RWPE2 (cell line): Measurements from ENCODE around the gene LDLRAD4.
A peak's percentile ranks its signal among the peaks of the same experiment; 100 is the strongest.

Source experiments
- ATAC-seq: fragments of 200-7000 bp; cut with Tn5 transposase; 3 replicates; pipeline ENCODE4 v1.9.1; 2021; ENCODE audit warnings: low read depth
- DNase-seq: peaks from one replicate; pipeline ENCODE4 v3.0.0-alpha.2; 2020; ENCODE audit warnings: low spot score
- H3K27ac ChIP-seq: fragments of 450-650 bp; 2 replicates; pipeline ENCODE4 v1.5.1; 2017; ENCODE audit warnings: mild to moderate bottlenecking; ENCODE audit not compliant: poor library complexity, severe bottlenecking
- H3K27me3 ChIP-seq: fragments of 250-450 bp; sonication (Bioruptor Pico); 2 replicates; pipeline ENCODE4 v1.5.1; 2021; ENCODE audit warnings: mild to moderate bottlenecking, moderate library complexity; ENCODE audit not compliant: insufficient read depth, poor library complexity, severe bottlenecking
- H3K36me3 ChIP-seq: fragments of 250-450 bp; sonication (Bioruptor Pico); 2 replicates; pipeline ENCODE4 v1.5.1; 2020; ENCODE audit warnings: low read depth, mild to moderate bottlenecking, moderate library complexity
- H3K4me1 ChIP-seq: fragments of 250-450 bp; sonication (Bioruptor Pico); 2 replicates; pipeline ENCODE4 v1.5.1; 2021; ENCODE audit warnings: mild to moderate bottlenecking, moderate library complexity; ENCODE audit not compliant: insufficient read depth, poor library complexity, severe bottlenecking
- H3K4me3 ChIP-seq: fragments of 250-450 bp; sonication (Bioruptor Pico); 2 replicates; pipeline ENCODE4 v1.5.1; 2021; ENCODE audit warnings: mild to moderate bottlenecking, moderate library complexity; ENCODE audit not compliant: severe bottlenecking
- H3K9me3 ChIP-seq: fragments of 250-450 bp; sonication (Bioruptor Pico); 2 replicates; pipeline ENCODE4 v1.5.1; 2021; ENCODE audit warnings: mild to moderate bottlenecking, moderate library complexity; ENCODE audit not compliant: severe bottlenecking
- CTCF ChIP-seq: fragments of 450-650 bp; IDR thresholded peaks from one replicate; pipeline ENCODE4 v1.5.1; 2017; ENCODE audit warnings: mild to moderate bottlenecking, moderate library complexity; ENCODE audit not compliant: poor library complexity, severe bottlenecking

LDLRAD4 gene

GRCh38 chr18:13178197-13178596 is 40.4 kb upstream of the LDLRAD4 start:
- no peaks in the 10 kb centered on the region for H3K36me3 ChIP-seq
- ATAC-seq (no peak), DNase-seq (no peak)
- no peaks in the 10 kb centered on the region for H3K9me3 ChIP-seq
- no peak overlapping the region for H3K27ac ChIP-seq
- H3K4me1 ChIP-seq: no peaks in the 10 kb centered on the region
- no peaks in the 10 kb centered on the region for H3K27me3 ChIP-seq
- H3K4me3 ChIP-seq: no peak overlapping the region
- no peak for TF ChIP-seq CTCF

- Histone ChIP-seq H3K4me3 (no peak overlapping the region), H3K27ac (no peak overlapping the region), H3K27me3 (no peaks in the 10 kb centered on the region), H3K36me3 (no peaks in the 10 kb centered on the region), H3K9me3 (no peaks in the 10 kb centered on the region), H3K4me1 (no peaks in the 10 kb centered on the region)
- ATAC-seq (no peak), DNase-seq (no peak)
- TF ChIP-seq CTCF: no peak
These were observed 39.6 kb upstream of the LDLRAD4 start for GRCh38 chr18:13178976-13179375.

GRCh38 chr18:13179566-13180113 is 38.9 kb upstream of the LDLRAD4 start:
- Histone ChIP-seq H3K4me1 (no peaks in the 10 kb centered on the region), H3K4me3 (no peak overlapping the region), H3K36me3 (no peaks in the 10 kb centered on the region), H3K27me3 (no peaks in the 10 kb centered on the region), H3K27ac (no peak overlapping the region), H3K9me3 (no peaks in the 10 kb centered on the region)
- DNase-seq: no peak
- no peak for TF ChIP-seq CTCF
- ATAC-seq: no peak

GRCh38 chr18:13180614-13181375 is 37.8 kb upstream of the LDLRAD4 start:
- Histone ChIP-seq H3K27me3 (no peaks in the 10 kb centered on the region), H3K4me3 (no peak overlapping the region), H3K9me3 (no peaks in the 10 kb centered on the region), H3K4me1 (no peaks in the 10 kb centered on the region), H3K36me3 (no peaks in the 10 kb centered on the region), H3K27ac (no peak overlapping the region)
- DNase-seq (no peak), ATAC-seq (0 out of 3 replicates have a peak, but pooled peaks have one; percentile 21)
- TF ChIP-seq CTCF: no peak

- H3K36me3 ChIP-seq: no peaks in the 10 kb centered on the region
- H3K4me3 ChIP-seq: no peak overlapping the region
- DNase-seq: no peak
- no peak for TF ChIP-seq CTCF
- no peaks in the 10 kb centered on the region for H3K27me3 ChIP-seq
- H3K9me3 ChIP-seq: no peaks in the 10 kb centered on the region
- ATAC-seq: no peak
- no peak overlapping the region for H3K27ac ChIP-seq
- H3K4me1 ChIP-seq: no peaks in the 10 kb centered on the region
These were observed 36.8 kb upstream of the LDLRAD4 start for GRCh38 chr18:13181765-13182164.
